ENCODE measurements around the gene ARHGEF10L.
"Not testable (repeated sequence)": the region's sequence is repeated elsewhere in the genome, so short reads cannot be mapped to it uniquely, and the experiment has no call there.

The ARHGEF10L gene

DNA sequence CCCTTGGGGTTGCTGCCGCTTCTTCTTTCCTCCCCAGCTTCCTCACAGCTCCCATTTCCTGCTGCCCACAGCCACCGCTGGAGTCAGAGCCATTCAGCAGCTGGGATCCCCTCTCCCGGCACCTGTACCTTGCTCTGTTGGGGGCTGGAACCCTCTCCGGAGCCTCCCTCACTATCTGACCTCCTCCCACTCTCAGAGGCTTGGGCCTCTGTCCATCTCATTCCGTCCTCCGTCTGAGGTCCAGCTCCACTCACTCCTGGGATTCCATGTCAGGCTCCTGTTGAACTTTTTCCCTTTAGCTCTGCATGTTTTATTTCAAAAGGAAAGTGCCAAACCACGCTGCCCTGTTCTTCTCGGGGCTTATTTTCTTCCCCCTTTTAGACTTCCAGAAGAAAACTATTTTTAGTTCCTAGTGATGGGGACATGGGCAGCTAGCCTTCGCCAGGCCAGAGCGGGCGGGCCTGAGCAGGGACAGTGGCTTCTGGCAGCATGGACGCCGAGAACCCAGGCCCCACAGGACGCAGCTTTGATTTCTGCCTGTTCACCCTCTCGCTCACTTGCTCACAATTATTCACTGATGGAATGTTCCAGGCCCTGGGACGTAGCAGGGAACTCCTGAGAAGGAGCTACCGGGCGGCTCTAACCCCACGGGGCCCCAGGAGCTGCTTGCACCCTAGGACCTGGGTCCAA is 79.2 kb downstream of the ARHGEF10L start:
- TF ChIP-seq, protein P1, sequence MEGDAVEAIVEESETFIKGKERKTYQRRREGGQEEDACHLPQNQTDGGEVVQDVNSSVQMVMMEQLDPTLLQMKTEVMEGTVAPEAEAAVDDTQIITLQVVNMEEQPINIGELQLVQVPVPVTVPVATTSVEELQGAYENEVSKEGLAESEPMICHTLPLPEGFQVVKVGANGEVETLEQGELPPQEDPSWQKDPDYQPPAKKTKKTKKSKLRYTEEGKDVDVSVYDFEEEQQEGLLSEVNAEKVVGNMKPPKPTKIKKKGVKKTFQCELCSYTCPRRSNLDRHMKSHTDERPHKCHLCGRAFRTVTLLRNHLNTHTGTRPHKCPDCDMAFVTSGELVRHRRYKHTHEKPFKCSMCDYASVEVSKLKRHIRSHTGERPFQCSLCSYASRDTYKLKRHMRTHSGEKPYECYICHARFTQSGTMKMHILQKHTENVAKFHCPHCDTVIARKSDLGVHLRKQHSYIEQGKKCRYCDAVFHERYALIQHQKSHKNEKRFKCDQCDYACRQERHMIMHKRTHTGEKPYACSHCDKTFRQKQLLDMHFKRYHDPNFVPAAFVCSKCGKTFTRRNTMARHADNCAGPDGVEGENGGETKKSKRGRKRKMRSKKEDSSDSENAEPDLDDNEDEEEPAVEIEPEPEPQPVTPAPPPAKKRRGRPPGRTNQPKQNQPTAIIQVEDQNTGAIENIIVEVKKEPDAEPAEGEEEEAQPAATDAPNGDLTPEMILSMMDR (conservative IDR thresholded peaks at IDR 0.05; ENCODE audit: low read depth, low read length), result no peak
- H3K4me3 ChIP-seq (ENCODE audit: low read depth, low read length), result no peak overlapping the region
- no peak for DNase-seq (ENCODE audit: low read depth)

- DNase-seq (ENCODE audit: low read depth), result no peak
- TF ChIP-seq, protein P1 (conservative IDR thresholded peaks at IDR 0.05; ENCODE audit: low read depth, low read length), result no peak
Observed at GRCh38 chr1:17620448-17620847, 81.0 kb downstream of the ARHGEF10L start.

GRCh38 chr1:17621691-17622090 is 82.2 kb downstream of the ARHGEF10L start:
- DNase-seq (ENCODE audit: low read depth), result no peak
- TF ChIP-seq, protein P1 (conservative IDR thresholded peaks at IDR 0.05; ENCODE audit: low read depth, low read length), result no peak
- no peak overlapping the region for H3K4me3 ChIP-seq (ENCODE audit: low read depth, low read length)

More at GRCh38 chr1:17620448-17620847, 81.0 kb downstream of the ARHGEF10L start:
- H3K4me3 ChIP-seq (ENCODE audit: low read depth, low read length), result no peak overlapping the region

DNA sequence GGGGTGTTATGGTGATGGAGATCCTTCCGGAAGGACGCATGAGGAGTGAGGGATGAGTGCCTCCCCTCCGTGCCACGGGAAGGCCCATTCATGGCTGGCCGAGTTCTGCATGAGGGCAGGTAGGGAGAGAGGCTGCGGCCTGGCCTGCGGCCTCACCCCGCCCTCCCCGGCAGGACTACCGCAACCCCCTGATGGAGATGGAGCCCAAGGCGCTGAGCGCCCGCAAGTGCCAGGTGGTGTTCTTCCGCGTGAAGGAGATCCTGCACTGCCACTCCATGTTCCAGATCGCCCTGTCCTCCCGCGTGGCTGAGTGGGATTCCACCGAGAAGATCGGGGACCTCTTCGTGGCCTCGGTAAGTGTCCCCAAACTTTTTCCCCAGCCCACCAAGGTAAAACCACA is 83.3 kb downstream of the ARHGEF10L start:
- no peak for DNase-seq (ENCODE audit: low read depth)
- no peak overlapping the region for H3K4me3 ChIP-seq (ENCODE audit: low read depth, low read length)
- TF ChIP-seq, protein P1 (conservative IDR thresholded peaks at IDR 0.05; ENCODE audit: low read depth, low read length), result no peak

DNA sequence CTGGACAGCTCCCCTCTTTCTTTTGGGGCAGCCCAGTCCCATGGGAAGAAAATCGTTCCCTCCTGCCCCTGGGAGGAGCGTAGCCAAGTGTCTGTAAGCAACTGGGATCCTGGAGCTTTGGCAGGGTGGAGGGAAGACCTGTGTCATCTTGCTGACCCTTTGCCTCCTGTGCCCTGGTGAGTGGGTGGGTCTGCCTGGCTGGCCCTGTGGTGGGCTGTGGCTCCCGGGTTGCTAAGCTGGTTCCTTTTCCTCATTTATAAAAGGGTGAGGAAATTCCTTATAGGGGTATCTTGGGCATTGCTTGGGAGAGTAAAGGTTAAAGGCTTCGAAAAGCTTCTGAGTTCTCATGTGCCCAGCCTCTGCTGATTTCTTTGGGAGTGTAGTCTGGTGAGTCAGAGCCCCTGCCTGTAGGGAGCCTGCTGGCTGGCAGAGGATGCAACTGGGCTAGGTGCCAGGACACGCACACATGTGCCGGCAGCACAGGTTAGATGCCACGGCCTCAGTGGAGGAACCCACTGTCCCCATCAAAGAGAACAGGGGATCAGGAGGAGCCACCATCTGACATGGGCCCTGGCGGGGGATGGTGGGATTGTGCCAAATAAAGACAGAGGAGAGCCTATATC is 85.2 kb downstream of the ARHGEF10L start:
- TF ChIP-seq, protein P1 (conservative IDR thresholded peaks at IDR 0.05; ENCODE audit: low read depth, low read length), result no peak
- no peak overlapping the region for H3K4me3 ChIP-seq (ENCODE audit: low read depth, low read length)
- DNase-seq (ENCODE audit: low read depth), result peak; percentile 66

- TF ChIP-seq, protein P1 (conservative IDR thresholded peaks at IDR 0.05; ENCODE audit: low read depth, low read length), result no peak
- no peak for DNase-seq (ENCODE audit: low read depth)
- no peak overlapping the region for H3K4me3 ChIP-seq (ENCODE audit: low read depth, low read length)
Observed at GRCh38 chr1:17627239-17628052, 87.9 kb downstream of the ARHGEF10L start.

- not testable (repeated sequence) for H3K4me3 ChIP-seq (ENCODE audit: low read depth, low read length); DNase-seq (ENCODE audit: low read depth)
Observed at GRCh38 chr1:17629046-17629445, 89.5 kb downstream of the ARHGEF10L start.

Data from choroid plexus epithelial cell (primary cell).